HepG2 (cell line): ENCODE measurements around the gene PSMB1. TPM values are rescaled to one million over a fixed set of nuclear protein-coding genes. Genes with fewer than 3 reads are reported as not detected.
A peak's percentile ranks its signal among the peaks of the same experiment; 100 is the strongest.

ENCODE experiments used
- CBX1 ChIP-seq: IDR thresholded peaks from one replicate; pipeline ENCODE4 v1.6.1; 2016; ENCODE audit warnings: antibody characterized with exemption, low read depth
- HDAC1 ChIP-seq: sonication (generic); formaldehyde crosslinking; IDR thresholded peaks from 2 replicates; pipeline ENCODE4 v1.5.1; 2020; ENCODE audit warnings: mild to moderate bottlenecking, missing genetic modification reagents
- HDAC2 ChIP-seq: sonication (generic); formaldehyde crosslinking; IDR thresholded peaks from 2 replicates; pipeline ENCODE4 v1.4.0; 2020; ENCODE audit warnings: missing genetic modification reagents
- MBD4 ChIP-seq: IDR thresholded peaks from 2 replicates; pipeline ENCODE4 v1.6.1; 2012; ENCODE audit warnings: low read length, inconsistent platforms, borderline replicate concordance
- MTA3 ChIP-seq: sonication (generic); formaldehyde crosslinking; IDR thresholded peaks from 2 replicates; pipeline ENCODE4 v1.4.0; 2020; ENCODE audit warnings: missing genetic modification reagents
- NR1H2 ChIP-seq: sonication (generic); formaldehyde crosslinking; IDR thresholded peaks from 2 replicates; pipeline ENCODE4 v1.8.1; 2022; ENCODE audit warnings: low read depth, missing genetic modification reagents, borderline replicate concordance
- SIX4 ChIP-seq: sonication (generic); formaldehyde crosslinking; IDR thresholded peaks from 2 replicates; pipeline ENCODE4 v1.4.0; 2020; ENCODE audit warnings: missing genetic modification reagents
- SMARCC2 ChIP-seq: fragments of 450-650 bp; IDR thresholded peaks from 2 replicates; pipeline ENCODE4 v1.6.1; 2017; ENCODE audit warnings: antibody characterized with exemption, mild to moderate bottlenecking
- SMYD3 ChIP-seq: sonication (generic); formaldehyde crosslinking; IDR thresholded peaks from 2 replicates; pipeline ENCODE4 v1.8.1; 2023; ENCODE audit warnings: mild to moderate bottlenecking, missing genetic modification reagents
- SP5 ChIP-seq: IDR thresholded peaks from 2 replicates; pipeline ENCODE4 v1.6.1; 2016; ENCODE audit warnings: low read depth, borderline replicate concordance
- THAP9 ChIP-seq: sonication (generic); formaldehyde crosslinking; IDR thresholded peaks from 2 replicates; pipeline ENCODE4; 2020; ENCODE audit warnings: missing genetic modification reagents, mild to moderate bottlenecking, borderline replicate concordance
- THRA ChIP-seq: sonication (generic); formaldehyde crosslinking; IDR thresholded peaks from 2 replicates; pipeline ENCODE4 v1.4.0; 2020; ENCODE audit warnings: missing genetic modification reagents, borderline replicate concordance
- TIGD3 ChIP-seq: sonication (generic); formaldehyde crosslinking; IDR thresholded peaks from 2 replicates; pipeline ENCODE4 v1.5.1; 2020; ENCODE audit warnings: mild to moderate bottlenecking, missing genetic modification reagents, borderline replicate concordance
- XBP1 ChIP-seq: sonication (generic); formaldehyde crosslinking; IDR thresholded peaks from 2 replicates; pipeline ENCODE4 v1.5.0; 2020; ENCODE audit warnings: missing genetic modification reagents
- XRCC5 ChIP-seq: fragments of 200-400 bp; formaldehyde crosslinking; optimal IDR thresholded peaks from 2 replicates; pipeline ENCODE3; 2017; ENCODE audit warnings: mild to moderate bottlenecking, low read length
- ZFP36L1 ChIP-seq: sonication (generic); formaldehyde crosslinking; IDR thresholded peaks from 2 replicates; pipeline ENCODE4 v1.8.0; 2022; ENCODE audit warnings: mild to moderate bottlenecking, missing genetic modification reagents, moderate library complexity
- ZFP36L2 ChIP-seq: sonication (generic); formaldehyde crosslinking; IDR thresholded peaks from 2 replicates; pipeline ENCODE4 v1.4.0; 2020; ENCODE audit warnings: missing genetic modification reagents
- ZNF18 ChIP-seq: sonication (generic); formaldehyde crosslinking; IDR thresholded peaks from 2 replicates; pipeline ENCODE4 v1.8.0; 2022; ENCODE audit warnings: mild to moderate bottlenecking, missing genetic modification reagents; ENCODE audit not compliant: insufficient replicate concordance
- ZNF180 ChIP-seq: sonication (generic); formaldehyde crosslinking; IDR thresholded peaks from 2 replicates; pipeline ENCODE4 v1.4.0; 2020; ENCODE audit warnings: low read depth, missing genetic modification reagents, borderline replicate concordance
- ZNF335 ChIP-seq: sonication (generic); formaldehyde crosslinking; IDR thresholded peaks from 2 replicates; pipeline ENCODE4 v1.4.0; 2020; ENCODE audit warnings: missing genetic modification reagents
- ZNF33B ChIP-seq: sonication (generic); formaldehyde crosslinking; IDR thresholded peaks from 2 replicates; pipeline ENCODE4 v1.5.1; 2020; ENCODE audit warnings: mild to moderate bottlenecking, missing genetic modification reagents
- ZNF629 ChIP-seq: sonication (generic); formaldehyde crosslinking; conservative IDR thresholded peaks from 2 replicates; pipeline ENCODE4 v1.5.0; 2020; ENCODE audit warnings: missing genetic modification reagents
- ZNF776 ChIP-seq: sonication (generic); formaldehyde crosslinking; IDR thresholded peaks from 2 replicates; pipeline ENCODE4 v1.4.0; 2020; ENCODE audit warnings: mild to moderate bottlenecking, missing genetic modification reagents
- polyA plus RNA-seq, 8 experiments: library from polyadenylated mRNA; depleted of rRNA in 3 of 8; stranded (reverse) in 7 of 8; unstranded in 1 of 8; fragments of >200 nt; fragmentation: Illumina TruSeq in 4 of 8; extraction: Trizol in 4 of 8; gene quantifications; 2 replicates each; pipeline versions ENCODE4 v1.2.1 to v1.2.3, GENCODE V29; 2011 to 2016; ENCODE audit warnings: low read depth in 4 of 8, missing spikeins in 1 of 8, mixed read lengths in 1 of 8; ENCODE audit not compliant: insufficient read depth in 1 of 8
- total RNA-seq, 5 experiments: library from RNA; depleted of rRNA; stranded (reverse); fragments of >200 nt; fragmentation: Illumina TruSeq; extraction: Trizol; gene quantifications; 2 replicates each; pipeline ENCODE4 v1.2.3, GENCODE V29; 2016; ENCODE audit warnings: low read depth in 1 of 5

PSMB1 gene
- total and polyA plus RNA-seq, 2 of the 13 experiments (the other 11 are each of a cell fraction or from before 2014, with no cell fraction given) = 528 to 592 TPM

GRCh38 chr6:170552765-170553533 is at the start of gene PSMB1 (continued):
- peak; percentile 93 for TF ChIP-seq THAP9 (CRISPR knock-in tag)
- TF ChIP-seq SP5 (CRISPR knock-in tag) = peak; percentile 4; the same call in 1 of the 2 replicates
- TF ChIP-seq ZNF629 = no peak; the same call in 1 of the 2 replicates
- TF ChIP-seq ZNF335 (CRISPR knock-in tag) = peak; percentile 49; the same call in 1 of the 2 replicates
- TF ChIP-seq MTA3 (CRISPR knock-in tag) = no peak
- peak; percentile 68 for TF ChIP-seq THRA
- TF ChIP-seq SIX4 (CRISPR knock-in tag) = peak; percentile 40
- peak; percentile 71 for TF ChIP-seq HDAC2
- TF ChIP-seq HDAC1 (CRISPR knock-in tag) = peak; percentile 91
- TF ChIP-seq ZFP36L2 (CRISPR knock-in tag) = no peak; the same call in 1 of the 2 replicates
- peak; percentile 32; the same call in 1 of the 2 replicates for TF ChIP-seq XBP1 (CRISPR knock-in tag)
- peak; percentile 57; the same call in 1 of the 2 replicates for TF ChIP-seq ZFP36L1 (CRISPR knock-in tag)
- peak; percentile 76 for TF ChIP-seq XRCC5
- TF ChIP-seq NR1H2 (CRISPR knock-in tag) = no peak
- TF ChIP-seq MBD4 = no peak
- TF ChIP-seq CBX1 = peak; percentile 75
- TF ChIP-seq ZNF33B (CRISPR knock-in tag) = peak; percentile 92
- TF ChIP-seq TIGD3 (CRISPR knock-in tag) = peak; percentile 81; the same call in 1 of the 2 replicates
- peak; percentile 54; the same call in 1 of the 2 replicates for TF ChIP-seq SMYD3 (CRISPR knock-in tag)
- no peak for TF ChIP-seq SMARCC2
- no peak for TF ChIP-seq ZNF180 (CRISPR knock-in tag)
- TF ChIP-seq ZNF776 (CRISPR knock-in tag) = peak; percentile 72; the same call in 1 of the 2 replicates
- peak; percentile 70 for TF ChIP-seq ZNF18 (CRISPR knock-in tag)
